ENCODE measurements around the gene PDE4A. TPM values are rescaled to one million over a fixed set of nuclear protein-coding genes. Genes with fewer than 3 reads are reported as not detected.

PDE4A gene
- total RNA-seq, 1 donor = 5.1 TPM

GRCh38 chr19:10486551-10486950 lies 66.2 kb downstream of the PDE4A start:
- H3K4me2 ChIP-seq (ENCODE audit: insufficient read depth, low read length) = no peak overlapping the region
- H4K20me1 ChIP-seq (ENCODE audit: insufficient read depth, low read length) = peaks cover 18% of the 10 kb centered on the region
- H3K4me1 ChIP-seq (ENCODE audit: insufficient read depth, low read length) = no peaks in the 10 kb centered on the region
- no peak overlapping the region for H2AFZ ChIP-seq (ENCODE audit: low read length)
- H3K27ac ChIP-seq (ENCODE audit: low read depth, low read length) = no peak overlapping the region
- peaks cover 38% of the 10 kb centered on the region for H3K36me3 ChIP-seq (ENCODE audit: insufficient read depth, low read length)
- DNase-seq (ENCODE audit: insufficient read length, low spot score, missing footprints) = no peak
- no peaks in the 10 kb centered on the region for H3K27me3 ChIP-seq (ENCODE audit: insufficient read depth, low read length)
- H3K4me3 ChIP-seq (ENCODE audit: insufficient read depth, low read length) = no peak overlapping the region
- TF ChIP-seq CTCF (IDR thresholded peaks at IDR 0.05; ENCODE audit: extremely low read depth, low read depth, low read length) = no peak
- H3K9me3 ChIP-seq (ENCODE audit: low read depth, low read length) = no peaks in the 10 kb centered on the region
- H3K79me2 ChIP-seq (ENCODE audit: insufficient read depth, low read length) = peaks cover 22% of the 10 kb centered on the region

GRCh38 chr19:10491472-10492047 lies 71.2 kb downstream of the PDE4A start:
- DNase-seq (ENCODE audit: insufficient read length, low spot score, missing footprints) = peak; percentile 49
- H3K36me3 ChIP-seq (ENCODE audit: insufficient read depth, low read length) = peaks cover 45% of the 10 kb centered on the region
- no peak overlapping the region for H3K4me3 ChIP-seq (ENCODE audit: insufficient read depth, low read length)
- peaks cover 56% of the 10 kb centered on the region for H3K79me2 ChIP-seq (ENCODE audit: insufficient read depth, low read length)
- H2AFZ ChIP-seq (ENCODE audit: low read length) = no peak overlapping the region
- H3K9me3 ChIP-seq (ENCODE audit: low read depth, low read length) = no peaks in the 10 kb centered on the region
- no peaks in the 10 kb centered on the region for H3K27me3 ChIP-seq (ENCODE audit: insufficient read depth, low read length)
- H3K27ac ChIP-seq (ENCODE audit: low read depth, low read length) = no peak overlapping the region
- H4K20me1 ChIP-seq (ENCODE audit: insufficient read depth, low read length) = peaks cover 25% of the 10 kb centered on the region
- no peak overlapping the region for H3K4me2 ChIP-seq (ENCODE audit: insufficient read depth, low read length)
- H3K4me1 ChIP-seq (ENCODE audit: insufficient read depth, low read length) = no peaks in the 10 kb centered on the region
- TF ChIP-seq CTCF (IDR thresholded peaks at IDR 0.05; ENCODE audit: extremely low read depth, low read depth, low read length) = no peak

- peaks cover 12% of the 10 kb centered on the region for H3K4me1 ChIP-seq (ENCODE audit: insufficient read depth, low read length)
- H2AFZ ChIP-seq (ENCODE audit: low read length) = no peak overlapping the region
- H3K4me2 ChIP-seq (ENCODE audit: insufficient read depth, low read length) = no peak overlapping the region
- no peak overlapping the region for H3K27ac ChIP-seq (ENCODE audit: low read depth, low read length)
- peaks cover 8% of the 10 kb centered on the region for H4K20me1 ChIP-seq (ENCODE audit: insufficient read depth, low read length)
- no peaks in the 10 kb centered on the region for H3K27me3 ChIP-seq (ENCODE audit: insufficient read depth, low read length)
- DNase-seq (ENCODE audit: insufficient read length, low spot score, missing footprints) = peak; percentile 57
- H3K4me3 ChIP-seq (ENCODE audit: insufficient read depth, low read length) = no peak overlapping the region
- H3K9me3 ChIP-seq (ENCODE audit: low read depth, low read length) = no peaks in the 10 kb centered on the region
- no peak for TF ChIP-seq CTCF (IDR thresholded peaks at IDR 0.05; ENCODE audit: extremely low read depth, low read depth, low read length)
- H3K79me2 ChIP-seq (ENCODE audit: insufficient read depth, low read length) = peaks cover 75% of the 10 kb centered on the region
- peaks cover 26% of the 10 kb centered on the region for H3K36me3 ChIP-seq (ENCODE audit: insufficient read depth, low read length)
These were observed 77.0 kb downstream of the PDE4A start for GRCh38 chr19:10497371-10497770.

GRCh38 chr19:10499550-10500246 lies 79.4 kb downstream of the PDE4A start:
- H3K4me2 ChIP-seq (ENCODE audit: insufficient read depth, low read length) = no peak overlapping the region
- no peak overlapping the region for H3K27ac ChIP-seq (ENCODE audit: low read depth, low read length)
- H3K4me1 ChIP-seq (ENCODE audit: insufficient read depth, low read length) = peaks cover 12% of the 10 kb centered on the region
- H4K20me1 ChIP-seq (ENCODE audit: insufficient read depth, low read length) = peaks cover 8% of the 10 kb centered on the region
- H2AFZ ChIP-seq (ENCODE audit: low read length) = no peak overlapping the region
- no peak for TF ChIP-seq CTCF (IDR thresholded peaks at IDR 0.05; ENCODE audit: extremely low read depth, low read depth, low read length)
- no peaks in the 10 kb centered on the region for H3K27me3 ChIP-seq (ENCODE audit: insufficient read depth, low read length)
- H3K79me2 ChIP-seq (ENCODE audit: insufficient read depth, low read length) = peaks cover 68% of the 10 kb centered on the region
- H3K4me3 ChIP-seq (ENCODE audit: insufficient read depth, low read length) = no peak overlapping the region
- DNase-seq (ENCODE audit: insufficient read length, low spot score, missing footprints) = peak; percentile 72
- H3K9me3 ChIP-seq (ENCODE audit: low read depth, low read length) = no peaks in the 10 kb centered on the region
- H3K36me3 ChIP-seq (ENCODE audit: insufficient read depth, low read length) = peaks cover 20% of the 10 kb centered on the region

Measured in osteoblast (primary cell).